Fibroblast of lung (primary cell): ENCODE results near the gene ADIPOR1. TPM values are rescaled to one million over a fixed set of nuclear protein-coding genes. Genes with fewer than 3 reads are reported as not detected.
A peak's percentile ranks its signal among the peaks of the same experiment; 100 is the strongest.

Experiments
- DNase-seq, 2 donors: peaks; one replicate each; pipeline versions ENCODE4 v3.0.0 to v3.0.0-alpha.2; 2010; ENCODE audit warnings: low read depth in 2 of 2
- H2AFZ ChIP-seq: 2 replicates; pipeline ENCODE4 v1.5.1; 2012; ENCODE audit warnings: low read length, control low read depth, inconsistent platforms
- H3K27ac ChIP-seq: 2 replicates; pipeline ENCODE4 v1.5.1; 2011; ENCODE audit warnings: low read length, control low read depth; ENCODE audit not compliant: insufficient read depth
- H3K27me3 ChIP-seq: 2 replicates; pipeline ENCODE4 v1.5.1; 2011; ENCODE audit warnings: mild to moderate bottlenecking, low read length; ENCODE audit not compliant: control insufficient read depth, insufficient read depth
- H3K36me3 ChIP-seq: 2 replicates; pipeline ENCODE4 v1.5.1; 2011; ENCODE audit warnings: low read length; ENCODE audit not compliant: control insufficient read depth, insufficient read depth
- H3K4me1 ChIP-seq: 2 replicates; pipeline ENCODE4 v1.5.1; 2011; ENCODE audit warnings: low read length; ENCODE audit not compliant: control insufficient read depth, insufficient read depth; ENCODE audit errors: extremely low read depth
- H3K4me2 ChIP-seq: 2 replicates; pipeline ENCODE4 v1.5.1; 2011; ENCODE audit warnings: low read length, control low read depth; ENCODE audit not compliant: insufficient read depth; ENCODE audit errors: extremely low read depth
- H3K4me3 ChIP-seq, 4 experiments: fragments of 200-600 bp in 1 of 4; sonication (generic) in 1 of 4; replicated peaks in 1 of 4; 2 replicates each; pipeline ENCODE4 v1.5.1; 2011 to 2016; ENCODE audit warnings: low read length in 4 of 4, low read depth in 3 of 4, mild to moderate bottlenecking in 3 of 4, control low read depth in 2 of 4, inconsistent platforms in 1 of 4, mixed read lengths in 1 of 4; ENCODE audit not compliant: insufficient read depth in 1 of 4; ENCODE audit errors: control extremely low read depth in 1 of 4
- H3K79me2 ChIP-seq: 2 replicates; pipeline ENCODE4 v1.5.1; 2012; ENCODE audit warnings: mild to moderate bottlenecking, low read length, inconsistent platforms; ENCODE audit not compliant: control insufficient read depth, insufficient read depth
- H3K9ac ChIP-seq: 2 replicates; pipeline ENCODE4 v1.5.1; 2011; ENCODE audit warnings: mild to moderate bottlenecking, low read length, control low read depth; ENCODE audit not compliant: insufficient read depth
- H3K9me3 ChIP-seq: 2 replicates; pipeline ENCODE4 v1.5.1; 2012; ENCODE audit warnings: low read depth, low read length; ENCODE audit not compliant: control insufficient read depth, insufficient read depth
- H4K20me1 ChIP-seq: 2 replicates; pipeline ENCODE4 v1.5.1; 2011; ENCODE audit warnings: low read length; ENCODE audit not compliant: control insufficient read depth, insufficient read depth; ENCODE audit errors: extremely low read depth
- CTCF ChIP-seq, 2 donors: IDR thresholded peaks in 1 of 2; conservative IDR thresholded peaks in 1 of 2; 1 replicate in 1 of 2; 2 replicates in 1 of 2; pipeline ENCODE4 v1.5.1; 2011 to 2012; ENCODE audit warnings: low read length in 2 of 2, control low read depth in 1 of 2, inconsistent platforms in 1 of 2, low read depth in 1 of 2, mild to moderate bottlenecking in 1 of 2
- EZH2 ChIP-seq: IDR thresholded peaks from 2 replicates; pipeline ENCODE4 v1.5.1; 2012; ENCODE audit warnings: low read length, control low read depth, mild to moderate bottlenecking; ENCODE audit errors: missing control alignments
- polyA plus RNA-seq, 2 donors: library from polyadenylated mRNA; depleted of rRNA in 1 of 2; stranded (reverse) in 1 of 2; unstranded in 1 of 2; fragments of >200 nt; gene quantifications; 2 replicates each; pipeline ENCODE4 v1.2.1, GENCODE V29; 2011 to 2012; ENCODE audit warnings: missing spikeins in 1 of 2
- total RNA-seq: library from RNA; depleted of rRNA; stranded (reverse); fragments of >200 nt; gene quantifications from 2 replicates; pipeline ENCODE4 v1.2.1, GENCODE V29; 2014

Gene ADIPOR1
- total and polyA plus RNA-seq, 2 donors (not counting 1 experiment from before 2014, with no cell fraction given): 81.7 to 116 TPM

GRCh38 chr1:203002951-203003350 lies 44.8 kb upstream of the ADIPOR1 start:
- H3K27me3 ChIP-seq: no peaks in the 10 kb centered on the region
- H3K9me3 ChIP-seq: no peaks in the 10 kb centered on the region
- no peak for DNase-seq
- H2AFZ ChIP-seq: no peak overlapping the region
- no peaks in the 10 kb centered on the region for H3K4me1 ChIP-seq
- no peak for TF ChIP-seq CTCF (conservative IDR thresholded peaks at IDR 0.05 in 1 of 2, IDR thresholded peaks at IDR 0.05 in 1 of 2; ENCODE audit: low read depth in 1 of 2, low read length in 2 of 2)
- TF ChIP-seq EZH2: no peak
- H3K27ac ChIP-seq: no peak overlapping the region
- no peaks in the 10 kb centered on the region for H3K36me3 ChIP-seq
- no peaks in the 10 kb centered on the region for H4K20me1 ChIP-seq
- peaks cover 5% of the 10 kb centered on the region for H3K79me2 ChIP-seq
- no peak overlapping the region for H3K9ac ChIP-seq
- H3K4me2 ChIP-seq: no peak overlapping the region
- no peak overlapping the region for H3K4me3 ChIP-seq

GRCh38 chr1:203001986-203002385 lies 43.9 kb upstream of the ADIPOR1 start:
- TF ChIP-seq CTCF (conservative IDR thresholded peaks at IDR 0.05 in 1 of 2, IDR thresholded peaks at IDR 0.05 in 1 of 2; ENCODE audit: low read depth in 1 of 2, low read length in 2 of 2) (no peak), EZH2 (no peak)
- no peaks in the 10 kb centered on the region for H3K9me3 ChIP-seq
- H3K79me2 ChIP-seq: no peaks in the 10 kb centered on the region
- no peaks in the 10 kb centered on the region for H4K20me1 ChIP-seq
- H3K4me3 ChIP-seq: no peak overlapping the region
- no peak overlapping the region for H3K27ac ChIP-seq
- H3K36me3 ChIP-seq: no peaks in the 10 kb centered on the region
- DNase-seq: no peak
- peak overlapping the region; percentile 48 for H2AFZ ChIP-seq
- peaks cover 3% of the 10 kb centered on the region for H3K27me3 ChIP-seq
- no peak overlapping the region for H3K9ac ChIP-seq
- H3K4me1 ChIP-seq: no peaks in the 10 kb centered on the region
- no peak overlapping the region for H3K4me2 ChIP-seq

GRCh38 chr1:203000217-203000944 lies 42.3 kb upstream of the ADIPOR1 start:
- no peaks in the 10 kb centered on the region for H4K20me1 ChIP-seq
- DNase-seq: no peak
- H3K4me2 ChIP-seq: no peak overlapping the region
- H3K9me3 ChIP-seq: no peaks in the 10 kb centered on the region
- no peaks in the 10 kb centered on the region for H3K36me3 ChIP-seq
- H3K27ac ChIP-seq: no peak overlapping the region
- no peak overlapping the region for H3K9ac ChIP-seq
- no peak overlapping the region for H2AFZ ChIP-seq
- H3K27me3 ChIP-seq: peaks cover 3% of the 10 kb centered on the region
- H3K79me2 ChIP-seq: no peaks in the 10 kb centered on the region
- no peak overlapping the region for H3K4me3 ChIP-seq
- no peaks in the 10 kb centered on the region for H3K4me1 ChIP-seq
- no peak for TF ChIP-seq CTCF (conservative IDR thresholded peaks at IDR 0.05 in 1 of 2, IDR thresholded peaks at IDR 0.05 in 1 of 2; ENCODE audit: low read depth in 1 of 2, low read length in 2 of 2)
- no peak for TF ChIP-seq EZH2
